ENCODE results near the gene MNDA.

MNDA gene

DNA sequence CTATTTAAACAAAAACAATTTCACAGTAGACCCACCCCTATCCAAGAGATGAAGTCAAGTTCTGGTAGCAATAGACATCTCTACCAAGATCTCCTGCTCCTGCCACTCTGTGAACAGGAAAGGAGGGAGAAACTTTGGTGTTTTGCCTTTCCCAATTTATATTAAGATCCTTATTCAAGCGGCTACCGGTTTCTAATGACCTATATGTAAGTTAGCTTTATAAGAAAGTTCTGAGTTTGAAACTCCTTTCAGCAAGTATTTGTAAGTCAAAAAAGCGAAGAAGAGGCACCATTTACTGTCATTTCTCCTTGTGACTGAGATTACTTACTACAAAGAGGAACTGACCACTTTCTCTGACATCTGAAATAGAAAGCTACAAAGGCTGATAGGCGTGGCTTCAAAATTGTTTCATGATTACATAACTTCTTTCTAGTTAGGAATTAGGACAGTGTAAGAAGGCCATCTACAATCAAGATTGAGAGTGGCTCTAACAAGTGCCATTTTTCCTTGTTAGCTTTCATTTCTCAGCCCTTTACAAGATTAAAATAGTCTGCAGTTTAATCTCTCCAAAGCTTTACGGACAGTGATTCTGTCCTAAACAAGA lies at the start of gene MNDA:
MNDA (plus strand) TSS at position 448 of the 604 bp plus-strand sequence. CDS start 10,803 bp downstream, outside the sequence.
- DNase-seq: no peak

DNA sequence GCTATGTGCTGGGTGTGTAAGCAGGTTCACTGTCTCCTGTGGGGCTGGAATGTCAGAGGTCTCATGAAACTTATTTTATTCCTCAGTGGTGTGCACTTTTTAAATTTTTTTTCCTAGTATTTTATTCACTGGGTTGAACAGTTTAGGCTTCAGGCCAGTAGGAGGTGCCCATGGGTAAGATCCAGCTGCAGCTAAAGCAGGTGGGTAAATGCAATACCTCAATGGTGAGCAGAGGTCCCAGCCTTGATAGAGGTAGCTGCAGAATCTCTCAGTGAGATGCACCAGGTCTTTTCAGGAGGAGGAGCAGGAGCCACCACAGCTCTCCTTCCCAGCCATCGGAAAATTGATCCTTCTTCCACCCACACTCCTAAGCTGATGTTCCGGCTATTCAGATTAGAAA lies 37.5 kb upstream of the MNDA start:
- no peak for DNase-seq

DNA sequence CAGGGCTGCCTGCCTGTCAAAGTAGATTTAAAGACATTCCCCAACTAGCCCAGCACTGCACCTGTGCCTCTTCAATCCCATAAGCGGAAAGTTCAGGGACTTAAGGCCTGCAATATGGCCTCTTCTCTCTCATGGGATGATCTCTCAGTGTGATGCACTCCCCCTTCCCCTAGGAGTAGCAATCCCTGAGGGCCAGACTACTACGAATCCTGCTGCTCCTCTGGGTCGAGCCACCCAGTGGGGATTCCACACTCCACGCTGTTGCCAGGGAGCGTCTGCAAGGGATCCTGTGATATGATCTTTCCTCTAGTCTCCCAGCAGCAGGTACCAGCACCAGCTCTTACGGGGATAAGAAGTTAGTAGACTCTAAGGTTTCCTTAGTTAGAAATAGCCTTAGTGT lies 36.9 kb upstream of the MNDA start:
- no peak for DNase-seq

DNA sequence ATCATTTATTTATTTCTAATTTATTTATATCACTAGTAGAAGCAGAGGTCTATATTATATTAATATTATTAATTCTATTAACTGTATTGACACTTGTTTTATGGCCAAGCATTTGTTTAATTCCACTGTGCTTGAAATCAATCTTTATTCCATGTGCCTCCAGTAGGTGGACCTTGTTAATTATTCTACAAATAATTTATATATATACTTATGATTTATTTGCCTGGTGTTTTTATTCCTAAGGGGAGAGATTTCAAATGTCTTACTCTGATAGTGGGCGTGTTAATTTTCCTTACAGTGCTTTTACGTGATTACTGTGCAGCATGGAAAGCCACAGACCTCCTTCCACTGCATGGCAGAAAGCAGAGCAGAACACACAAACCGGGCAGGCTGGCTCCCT lies 32.6 kb upstream of the MNDA start:
- no peak for DNase-seq

DNA sequence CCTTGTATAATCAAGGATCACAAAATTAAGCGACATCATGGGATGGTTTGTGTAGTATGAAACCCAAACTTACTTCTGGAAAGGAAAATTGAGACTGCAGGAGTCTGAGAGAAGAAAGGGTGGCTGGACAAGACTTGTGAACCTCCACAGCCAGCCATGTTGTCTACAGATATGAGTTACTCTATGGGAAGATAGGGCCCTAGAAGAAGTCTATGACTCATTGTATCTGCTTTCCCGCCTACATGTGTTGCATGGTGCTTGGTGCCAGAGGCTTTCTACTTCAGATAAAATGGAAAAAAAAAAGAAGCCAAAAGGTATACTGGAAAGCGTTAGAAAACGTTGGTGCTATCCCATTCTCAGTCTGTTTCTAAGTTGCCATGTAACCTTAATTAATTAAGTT lies 31.5 kb upstream of the MNDA start:
- no peak for DNase-seq

DNA sequence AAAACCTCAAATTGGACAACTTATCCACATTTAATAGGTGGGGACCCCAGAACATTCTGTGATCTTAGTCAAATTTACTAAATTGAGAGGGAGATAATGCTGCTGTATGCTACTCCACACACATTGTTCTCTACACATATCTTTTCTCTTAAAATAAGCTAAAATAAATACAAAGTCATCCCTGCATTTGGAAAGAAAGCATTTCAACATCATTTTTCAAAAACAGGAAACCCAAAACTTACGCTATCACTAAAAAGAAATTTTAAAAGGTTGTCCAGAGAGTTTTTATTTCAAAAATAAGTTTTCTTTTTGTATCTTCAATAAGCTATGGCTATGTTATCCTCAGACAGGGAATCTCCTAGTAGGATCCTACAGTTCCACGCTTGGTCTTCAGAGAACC lies 30.6 kb upstream of the MNDA start:
- no peak for DNase-seq

DNA sequence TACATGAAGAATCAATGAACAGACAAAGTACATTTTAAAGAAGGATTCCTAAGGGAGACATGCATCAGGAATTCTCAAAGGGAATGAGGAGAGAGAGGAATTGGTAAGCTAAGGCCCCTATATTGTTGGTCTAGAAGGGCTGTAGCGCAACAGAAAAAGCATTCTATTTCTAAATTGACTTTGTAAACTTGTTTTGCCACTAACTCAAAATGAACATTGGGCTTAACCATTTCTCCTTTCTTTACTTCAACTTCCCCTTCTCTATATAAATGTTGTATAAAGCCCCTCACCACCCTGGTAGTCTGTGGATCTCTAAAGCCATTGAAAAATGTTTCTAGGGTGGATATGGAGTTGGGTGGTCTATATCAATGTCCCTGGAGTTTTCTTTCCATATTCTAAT lies 29.8 kb upstream of the MNDA start:
- DNase-seq: no peak

DNA sequence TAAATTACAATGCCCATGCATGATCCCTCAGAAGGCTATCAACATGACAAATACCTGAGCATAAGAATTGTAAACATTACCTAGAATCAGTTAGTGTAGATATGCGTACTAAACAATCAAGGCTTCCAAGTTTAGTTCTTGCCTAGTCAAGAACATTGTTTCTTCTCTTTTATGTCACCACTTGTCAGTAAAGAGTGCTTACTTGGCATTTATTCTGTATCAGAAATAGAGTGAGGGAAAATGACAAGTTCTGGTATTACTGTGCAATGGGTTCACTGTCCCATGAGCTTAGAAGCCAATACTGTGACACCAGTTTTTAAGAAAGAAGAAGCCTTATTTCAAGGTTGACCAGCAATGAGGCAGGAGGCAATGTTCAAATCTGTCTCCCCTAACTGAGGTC lies 27.5 kb upstream of the MNDA start:
- DNase-seq: no peak

DNA sequence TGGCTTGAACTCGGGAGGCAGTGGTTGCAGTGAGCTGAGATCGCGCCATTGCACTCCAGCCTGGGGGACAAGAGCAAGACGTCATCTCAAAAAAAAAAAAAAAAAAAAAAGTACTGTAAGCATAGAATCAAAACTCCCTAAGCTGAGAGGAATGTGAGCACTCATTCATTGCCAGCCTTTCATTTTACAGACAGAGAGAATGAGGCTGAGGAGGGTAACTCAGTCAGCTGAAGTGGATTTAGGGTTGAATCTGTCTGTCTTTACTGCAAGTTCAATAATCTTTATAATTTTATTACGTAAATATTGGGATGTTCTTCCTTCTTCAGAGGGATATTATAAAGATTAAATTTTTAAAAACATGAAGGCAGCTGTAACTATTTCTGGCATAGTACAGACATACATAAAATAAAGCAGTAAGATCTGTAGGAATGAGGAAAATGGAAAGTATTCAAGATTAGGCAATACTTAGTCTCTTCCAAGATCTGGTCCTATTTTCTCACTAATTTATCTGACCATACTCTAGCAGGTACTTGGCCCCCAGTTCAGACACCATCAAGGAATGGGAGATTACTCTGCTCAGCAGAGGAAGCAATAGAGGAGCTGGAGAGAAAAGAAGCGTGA lies 24.1 kb upstream of the MNDA start:
- DNase-seq: no peak

DNA sequence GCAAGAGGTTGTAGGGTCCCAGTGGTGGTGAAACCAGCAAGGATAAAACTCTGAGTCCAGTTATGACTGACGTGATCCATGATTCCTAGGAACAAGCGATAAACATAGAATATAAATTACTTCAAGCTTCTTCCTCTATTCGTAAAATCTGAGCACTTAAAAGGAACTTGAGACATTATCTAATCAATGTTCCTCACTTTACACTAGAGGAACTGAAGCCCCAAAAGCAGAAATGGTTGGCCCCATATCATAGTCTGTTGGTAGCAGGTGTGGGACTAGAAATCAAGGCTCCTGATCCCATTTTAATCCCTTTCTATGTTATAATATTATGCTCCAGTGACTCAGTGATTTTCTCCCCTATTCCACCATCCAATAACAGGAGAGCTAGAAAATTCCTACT lies 21.9 kb upstream of the MNDA start:
- DNase-seq: no peak

DNA sequence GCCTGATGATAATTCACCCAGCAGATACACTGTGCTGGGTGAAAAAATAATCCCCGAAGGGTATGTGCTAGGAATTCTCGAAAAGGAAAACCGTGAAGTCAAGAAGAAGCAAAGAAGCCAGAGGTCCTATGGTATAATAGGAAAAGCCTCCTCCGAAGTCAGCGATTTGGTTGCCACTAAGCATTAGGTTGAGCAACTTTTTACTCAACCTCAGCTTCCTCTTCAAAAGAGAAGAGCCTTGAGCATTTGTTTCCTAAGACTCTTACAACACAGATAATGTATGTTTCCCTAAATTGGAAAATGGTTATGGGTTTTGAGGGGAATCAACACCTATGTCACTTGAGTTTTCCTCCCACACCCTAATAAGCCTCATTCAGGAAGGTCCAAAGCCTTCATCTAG lies 21.3 kb upstream of the MNDA start:
- no peak for DNase-seq

DNA sequence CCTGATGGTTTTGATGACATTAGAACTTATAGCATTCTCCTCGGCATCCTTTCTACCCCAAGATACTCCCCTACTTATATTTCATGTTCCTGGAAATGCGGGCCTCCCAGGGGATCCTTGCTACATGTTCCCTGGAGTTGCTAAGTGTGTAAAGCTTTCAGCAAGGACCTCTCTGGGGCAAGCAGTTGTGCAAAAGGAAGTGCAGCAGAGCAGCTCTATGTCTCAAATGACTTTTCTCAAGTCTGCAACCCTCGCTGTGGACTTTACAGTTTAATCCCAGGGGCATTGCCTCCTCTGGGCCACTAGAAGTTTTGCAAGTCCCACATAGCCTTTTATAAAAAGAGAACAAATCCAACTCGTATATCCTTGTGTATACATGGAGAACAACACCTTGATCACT lies 20.8 kb upstream of the MNDA start:
- no peak for DNase-seq

DNA sequence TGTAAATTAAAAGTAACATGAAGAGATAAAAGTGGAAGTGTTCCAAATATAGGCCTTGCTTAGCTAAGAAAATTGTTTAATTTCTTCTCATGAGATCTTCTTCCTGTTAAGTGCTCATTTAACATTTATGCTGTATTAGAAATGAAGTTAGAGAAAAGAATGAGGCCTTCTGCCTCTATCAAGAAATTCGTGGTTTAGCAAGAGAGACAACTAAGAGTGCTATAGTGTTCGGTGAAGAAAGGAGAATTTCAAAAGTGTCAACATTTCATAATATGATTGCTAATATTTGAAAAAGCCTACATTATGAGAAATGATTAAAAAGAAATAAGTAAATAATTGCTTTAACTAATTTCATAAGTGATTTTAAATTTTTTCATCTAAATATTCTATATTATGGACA lies 18.8 kb upstream of the MNDA start:
- DNase-seq: no peak

DNA sequence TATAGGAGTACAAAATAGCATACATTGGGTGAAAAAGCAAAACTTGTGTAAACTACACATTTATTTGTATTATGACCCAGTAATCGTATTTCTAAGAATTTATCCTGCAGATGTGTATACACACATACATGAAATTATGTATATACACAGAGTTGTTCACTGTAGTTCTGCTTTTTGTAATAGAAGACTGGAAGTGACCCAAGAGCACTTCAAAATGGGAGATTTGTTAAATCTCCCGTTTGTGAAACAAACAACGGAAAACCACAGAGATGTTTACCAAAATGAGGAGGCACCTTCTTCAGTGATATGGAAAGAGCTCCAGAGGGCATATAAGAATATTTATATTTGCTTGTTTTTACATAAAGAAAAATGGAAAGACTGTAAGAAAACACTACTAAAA lies 18.0 kb upstream of the MNDA start:
- DNase-seq: no peak

DNA sequence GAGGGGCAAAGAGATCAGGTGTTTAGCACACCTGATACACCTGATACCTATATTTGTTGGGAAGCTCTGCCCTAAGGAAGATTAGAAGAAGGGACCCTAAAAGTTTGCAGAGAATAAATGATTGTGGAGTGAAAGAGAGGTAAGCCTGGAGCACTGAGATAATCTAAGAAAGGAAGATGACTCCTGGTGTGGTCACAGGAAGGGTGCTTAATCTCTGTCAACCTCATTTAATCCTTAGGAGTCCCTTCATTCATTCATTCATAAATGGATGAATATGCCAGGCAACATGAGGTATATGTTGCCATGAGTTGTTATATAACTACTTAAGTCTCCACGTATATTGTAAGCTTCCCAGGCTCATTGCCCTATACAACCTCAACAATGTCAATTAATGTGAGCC lies 16.2 kb upstream of the MNDA start:
- no peak for DNase-seq

DNA sequence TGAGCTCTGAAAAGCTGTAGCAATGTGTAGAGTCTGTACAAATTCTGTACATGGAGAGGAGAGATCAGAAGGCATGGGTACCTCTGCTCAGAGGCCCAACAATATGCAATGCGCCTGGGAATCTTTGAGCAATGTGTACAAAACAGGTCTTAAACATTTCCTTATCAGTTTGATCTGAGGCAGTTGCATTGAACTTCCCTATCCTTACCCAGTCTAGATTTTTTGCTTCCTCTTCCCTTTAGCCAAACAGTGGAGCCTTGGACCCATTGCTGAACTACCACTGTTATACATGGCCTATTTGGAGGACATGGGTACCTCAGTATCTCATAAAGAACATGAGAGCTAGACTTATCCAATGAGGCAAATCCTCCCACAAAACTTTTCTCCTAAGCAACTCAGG lies 12.6 kb upstream of the MNDA start:
- no peak for DNase-seq

DNA sequence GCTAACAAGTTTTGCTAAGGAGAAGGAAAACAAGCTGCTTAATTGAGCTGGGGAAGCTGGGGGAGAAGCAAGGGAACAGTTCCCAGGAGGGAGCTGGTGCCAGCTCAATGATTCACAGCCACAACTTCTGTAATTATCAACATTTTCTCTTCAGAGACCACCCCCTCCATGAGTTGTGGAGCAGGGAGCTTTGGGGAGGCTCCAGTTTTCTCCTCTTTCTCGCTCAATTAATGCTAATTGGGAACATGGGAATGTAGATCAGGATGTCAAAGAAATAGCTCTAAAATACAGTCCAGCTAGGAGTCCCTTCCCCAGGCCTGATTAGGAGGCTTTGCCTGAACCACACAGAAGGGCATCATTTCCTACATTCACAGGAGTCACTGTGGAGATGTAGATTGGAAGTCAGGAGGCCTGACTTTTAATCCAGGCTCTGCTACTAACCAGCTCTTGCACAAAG lies 12.1 kb upstream of the MNDA start:
- DNase-seq: no peak

DNA sequence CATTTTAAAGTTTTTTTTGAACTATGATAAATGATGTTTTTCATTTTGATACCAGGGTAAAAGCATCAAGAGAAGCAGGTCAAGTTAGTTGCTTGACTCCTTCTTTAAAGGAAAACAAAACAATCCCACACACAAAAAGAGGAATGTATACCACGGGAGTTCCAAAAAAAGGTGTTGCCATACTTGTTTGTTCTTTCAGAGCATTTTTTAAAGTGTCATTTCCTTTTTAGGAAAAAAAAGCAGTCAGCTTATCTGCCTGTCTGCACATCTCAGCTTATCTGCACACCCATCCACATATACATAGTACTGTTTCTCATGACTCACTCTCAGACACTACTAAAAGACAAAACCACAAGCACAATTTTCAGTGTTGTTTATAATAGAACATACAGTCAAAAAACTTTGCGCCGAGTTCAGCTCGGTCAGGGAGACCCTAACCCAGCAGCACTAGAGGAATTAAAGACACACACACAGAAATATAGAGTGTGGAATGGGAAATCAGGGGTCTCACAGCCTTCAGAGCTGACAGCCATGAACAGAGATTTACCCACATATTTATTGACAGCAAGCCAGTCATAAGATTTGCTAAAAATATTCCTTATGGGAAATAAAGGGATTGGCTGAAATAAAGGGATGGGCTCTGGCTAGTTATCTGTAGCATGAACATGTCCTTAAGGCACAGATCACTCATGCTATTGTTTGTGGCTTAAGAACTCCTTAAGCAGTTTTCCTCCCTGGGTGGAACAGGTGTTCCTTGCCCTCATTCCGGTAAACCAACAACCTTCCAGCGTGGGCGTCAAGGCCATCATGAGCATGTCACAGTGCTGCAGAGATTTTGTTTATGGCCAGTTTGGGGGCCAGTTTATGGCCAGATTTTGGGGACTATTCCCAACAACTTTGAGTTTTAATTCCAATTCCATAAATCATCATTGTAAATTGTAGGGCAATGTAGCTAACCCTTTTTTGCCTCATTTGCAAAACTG lies 11.4 kb upstream of the MNDA start:
- no peak for DNase-seq

DNA sequence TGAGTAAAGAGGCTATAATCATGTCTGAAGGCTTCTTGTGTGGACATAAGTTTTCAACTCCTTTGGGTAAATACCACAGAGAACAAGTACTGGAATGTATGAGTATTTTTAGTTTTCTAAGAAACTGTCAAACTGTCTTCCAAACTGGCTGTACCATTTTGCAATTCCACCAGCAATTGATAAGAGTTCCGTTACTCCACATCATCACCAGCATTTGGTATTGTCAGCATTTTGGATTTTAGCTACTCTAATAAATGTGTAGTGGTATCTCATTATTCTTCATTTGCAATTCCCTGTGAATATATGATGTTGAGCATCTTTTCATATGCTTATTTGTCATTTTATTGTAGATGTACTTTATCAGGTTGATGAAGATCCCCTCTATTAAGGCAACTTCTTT lies 9.4 kb upstream of the MNDA start:
- DNase-seq: no peak

DNA sequence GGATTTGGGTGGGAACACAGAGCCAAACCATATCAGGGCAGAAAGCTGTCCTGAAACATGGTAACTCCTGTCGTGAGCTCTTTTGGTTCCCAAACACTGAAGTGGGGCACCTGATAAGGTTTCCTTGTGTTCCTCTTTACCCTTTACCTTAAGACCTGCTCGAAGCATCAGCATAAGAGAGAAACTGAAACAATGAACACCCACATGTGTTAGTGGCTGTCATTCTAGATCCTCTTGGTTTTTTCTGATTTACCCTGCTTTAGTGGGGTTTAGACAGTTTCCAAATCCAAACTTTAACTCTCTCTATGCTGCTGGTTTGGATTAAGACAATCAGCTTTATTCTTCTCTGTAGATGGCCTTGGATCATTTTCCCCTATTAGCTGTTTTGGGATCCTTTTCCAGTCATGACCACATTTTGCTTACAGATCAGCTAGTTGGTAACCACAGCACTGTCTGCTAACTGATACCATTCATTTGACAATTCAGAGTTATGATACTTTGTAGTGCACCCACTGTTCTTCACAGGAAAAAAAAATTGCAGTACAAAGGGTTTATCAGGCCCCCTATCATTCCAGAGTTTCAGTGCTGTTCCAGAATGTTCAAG lies 975 bp upstream of the MNDA start:
- no peak for DNase-seq

DNA sequence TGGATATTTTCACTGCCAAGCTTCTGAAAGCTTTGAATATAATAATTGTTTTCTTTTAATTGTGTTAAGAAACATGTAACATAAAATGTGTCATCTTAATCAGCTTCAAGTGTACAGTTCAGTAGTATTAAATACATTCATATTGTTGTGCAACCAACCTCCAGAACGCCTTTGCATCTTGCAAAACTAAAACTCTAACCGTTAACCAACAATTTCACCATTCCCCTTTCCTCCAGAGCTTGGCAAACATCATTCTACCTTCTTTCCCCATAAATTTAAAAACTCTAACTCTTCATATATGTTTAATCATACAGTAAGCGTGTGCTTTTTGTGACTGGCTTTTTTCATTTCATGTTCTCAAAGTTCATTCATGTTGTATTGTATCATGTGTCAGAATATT lies 2.1 kb downstream of the MNDA start:
- DNase-seq: no peak

DNA sequence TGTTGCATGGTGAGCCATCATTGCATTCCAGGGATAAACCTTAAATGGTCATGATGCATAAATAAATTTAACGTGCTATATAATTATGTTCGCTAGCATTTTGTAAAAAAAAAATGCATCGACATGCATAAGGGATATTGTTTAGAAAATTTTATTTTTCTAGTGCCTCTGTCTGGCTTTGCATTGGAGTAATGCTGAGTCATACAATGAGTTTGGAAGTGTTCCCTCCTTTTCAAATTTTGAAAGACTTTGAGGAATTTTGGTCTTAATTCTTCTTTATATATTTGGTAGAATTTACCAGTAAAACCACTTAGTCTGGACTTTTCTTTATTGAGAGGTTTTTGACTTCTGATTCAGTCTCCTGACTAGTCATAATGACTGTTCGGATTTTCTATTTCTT lies 4.9 kb downstream of the MNDA start:
- DNase-seq: no peak

DNA sequence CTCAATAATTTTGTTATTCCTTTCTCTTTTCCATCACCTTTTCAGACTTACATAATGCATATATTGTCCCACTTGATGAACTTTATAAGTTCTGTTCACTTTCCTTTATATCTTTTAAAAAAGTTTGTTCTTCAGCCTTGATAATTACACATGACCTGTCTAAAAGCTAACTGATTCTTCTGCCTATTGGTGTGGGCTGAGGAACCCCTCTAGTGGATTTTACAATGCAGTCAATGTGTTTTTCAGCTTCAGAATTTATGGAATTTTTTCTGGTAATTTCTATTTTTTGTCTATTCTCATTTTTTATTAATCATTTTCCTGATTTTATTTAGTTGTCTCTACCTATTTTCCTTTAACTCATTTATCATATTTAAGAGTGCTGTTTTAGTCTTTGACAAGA lies 7.5 kb downstream of the MNDA start:
- DNase-seq: no peak

DNA sequence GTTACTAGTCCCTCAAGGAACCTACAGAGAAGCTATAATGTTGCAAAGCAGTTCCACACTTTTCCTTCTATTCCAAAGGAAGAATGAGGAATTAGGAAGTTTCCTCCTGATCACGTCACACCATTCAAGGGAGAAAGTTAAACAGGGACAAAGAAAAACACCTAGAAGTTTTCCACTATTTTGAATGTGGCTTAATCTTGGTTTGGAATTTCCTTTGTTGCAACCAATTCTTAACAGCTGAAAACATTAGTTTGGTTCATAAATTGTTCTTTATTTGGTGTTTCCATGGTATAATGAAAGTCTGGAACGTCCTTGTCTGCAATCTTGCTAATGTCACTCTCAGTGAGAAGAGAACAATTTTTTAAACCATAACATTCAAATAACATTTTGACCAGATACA lies 8.4 kb downstream of the MNDA start:
- DNase-seq: no peak

Measured in DMS 273 treated with DMSO at 0.1 percent for 48 hours (cell line).